Left ventricle myocardium superior (tissue), 1 donor: ENCODE data around the gene MTURN. TPM values are rescaled to one million over a fixed set of nuclear protein-coding genes. Genes with fewer than 3 reads are reported as not detected.

Experiments used
- ATAC-seq: fragments of 200-7000 bp; cut with Tn5 transposase; one replicate; pipeline ENCODE4 v1.9.1; 2020; ENCODE audit warnings: mild to moderate bottlenecking, moderate library complexity
- DNase-seq: peaks from one replicate; pipeline ENCODE4 v3.0.0-alpha.2; 2020
- intact Hi-C: fragments of 100-400 bp; cut with micrococcal nuclease; formaldehyde crosslinking; loops from one replicate; pipeline ENCODE4 v1.11.0; 2022
- total RNA-seq: library from RNA; stranded (reverse); fragmentation: NEBNext Ultra II Directional; extraction: Animal tissue kit (Norgen Biotek cat#: 25700); gene quantifications from one replicate; pipeline ENCODE4 v1.2.1, GENCODE V29; 2021
- donor health status: DM: no; HTN: yes; CAD: no; lungs with severe emphysema.

Gene MTURN
- total RNA-seq, 1 donor from 2014 or later: 18.8 TPM

GRCh38 chr7:30154111-30154587 lies 19.4 kb downstream of the MTURN start:
- no peak for DNase-seq
- intact Hi-C loops: no loop called here
- ATAC-seq: no peak

DNA sequence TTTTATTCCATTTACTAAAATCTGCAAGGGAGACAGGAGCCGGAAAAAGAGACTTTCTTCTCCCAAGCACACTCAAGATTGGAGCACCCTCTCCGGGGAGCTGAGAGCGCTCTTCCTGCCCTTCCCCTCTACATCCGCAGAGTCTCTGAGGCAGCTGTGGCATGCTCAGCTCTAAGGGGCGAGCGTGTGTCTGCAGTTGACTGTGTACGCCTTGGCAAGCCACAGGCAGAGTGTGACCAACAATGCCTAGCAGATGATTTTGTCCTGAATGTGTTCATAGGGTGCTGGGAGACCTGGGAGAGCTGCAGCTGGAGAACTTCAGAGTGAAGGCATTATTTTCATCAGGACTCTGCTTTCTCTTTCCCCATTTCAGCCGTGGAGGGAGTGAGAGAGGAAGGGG lies 20.7 kb downstream of the MTURN start:
- ATAC-seq (no peak), DNase-seq (no peak)
- intact Hi-C loops: no loop called here

GRCh38 chr7:30157204-30157603 lies 22.4 kb downstream of the MTURN start:
- intact Hi-C loops: no loop called here
- ATAC-seq: no peak
- no peak for DNase-seq

DNA sequence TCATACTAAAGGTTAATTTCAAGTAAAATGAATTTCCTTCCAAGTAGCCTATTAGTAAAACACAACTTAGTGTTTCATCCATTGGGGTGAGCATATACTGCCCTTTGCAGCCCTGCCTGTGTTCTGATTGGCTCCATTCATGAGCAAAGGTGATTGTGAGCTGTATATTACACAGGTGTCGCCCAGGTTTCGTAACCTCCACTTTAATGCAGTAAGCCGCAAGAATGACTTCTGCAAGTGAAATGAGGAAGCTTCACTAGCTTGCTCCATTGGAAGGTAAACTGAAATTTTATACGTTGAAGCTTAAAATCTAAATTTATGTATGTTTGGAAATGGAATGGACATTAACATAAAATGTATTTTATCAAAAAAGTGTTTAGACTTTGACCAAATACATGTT lies 24.4 kb downstream of the MTURN start:
- ATAC-seq: no peak
- intact Hi-C loops: no loop called here
- no peak for DNase-seq

DNA sequence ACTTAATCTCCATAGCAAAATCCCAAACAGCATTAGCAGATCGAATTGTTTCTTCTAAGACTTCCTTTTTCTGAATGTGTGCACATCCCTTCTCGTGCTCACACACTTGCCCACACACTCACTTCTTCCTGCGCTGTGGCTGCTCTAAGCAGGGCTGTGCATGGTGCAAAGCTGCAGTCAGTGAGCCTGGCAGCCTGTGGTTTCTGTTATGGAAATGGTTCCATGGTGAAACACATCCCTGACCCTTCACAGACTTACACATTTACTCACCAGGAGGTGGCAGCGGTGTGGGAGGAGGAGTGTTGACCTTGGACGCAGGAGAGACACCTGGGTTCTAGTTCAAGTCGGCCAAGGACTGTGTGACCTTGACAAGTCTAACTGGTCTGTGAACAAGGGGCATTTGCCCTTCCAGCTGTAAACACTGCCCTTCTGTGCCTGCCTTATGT lies 24.9 kb downstream of the MTURN start:
- intact Hi-C loops: loop anchor here (10.0 kb wide), 1 partner anchor 245 kb away; no protein-coding TSS in a partner anchor
- DNase-seq: peak; percentile 36
- ATAC-seq: peak; percentile 54

DNA sequence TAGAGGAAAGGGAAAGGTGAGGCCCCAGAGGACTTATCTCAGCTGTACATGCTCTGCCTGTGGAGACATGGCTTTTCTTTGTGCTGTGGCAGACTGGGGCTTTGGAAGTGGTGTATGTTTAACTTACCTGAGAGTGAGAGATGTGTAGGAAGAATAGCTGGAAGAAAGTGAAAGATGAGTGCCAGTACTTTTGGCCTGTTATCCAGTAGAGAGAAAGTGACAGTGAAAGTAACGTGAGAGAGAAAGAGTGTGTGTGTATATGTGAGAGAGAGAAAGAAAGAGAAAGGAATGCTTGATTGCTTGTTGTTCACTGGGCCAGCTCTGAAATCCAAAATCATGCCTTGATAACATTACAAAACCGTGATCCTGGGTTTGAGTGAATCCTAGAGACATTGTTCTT lies 25.5 kb downstream of the MTURN start:
- ATAC-seq: no peak
- intact Hi-C loops: loop anchor here (10.0 kb wide), 1 partner anchor 244 kb away; no protein-coding TSS in a partner anchor

GRCh38 chr7:30162133-30162532 lies 27.3 kb downstream of the MTURN start:
- intact Hi-C loops: loop anchor here (10.0 kb wide), 1 partner anchor 243 kb away; no protein-coding TSS in a partner anchor
- ATAC-seq (no peak), DNase-seq (no peak)

More for the DNA sequence above, 25.5 kb downstream of the MTURN start:
- no peak for DNase-seq

DNA sequence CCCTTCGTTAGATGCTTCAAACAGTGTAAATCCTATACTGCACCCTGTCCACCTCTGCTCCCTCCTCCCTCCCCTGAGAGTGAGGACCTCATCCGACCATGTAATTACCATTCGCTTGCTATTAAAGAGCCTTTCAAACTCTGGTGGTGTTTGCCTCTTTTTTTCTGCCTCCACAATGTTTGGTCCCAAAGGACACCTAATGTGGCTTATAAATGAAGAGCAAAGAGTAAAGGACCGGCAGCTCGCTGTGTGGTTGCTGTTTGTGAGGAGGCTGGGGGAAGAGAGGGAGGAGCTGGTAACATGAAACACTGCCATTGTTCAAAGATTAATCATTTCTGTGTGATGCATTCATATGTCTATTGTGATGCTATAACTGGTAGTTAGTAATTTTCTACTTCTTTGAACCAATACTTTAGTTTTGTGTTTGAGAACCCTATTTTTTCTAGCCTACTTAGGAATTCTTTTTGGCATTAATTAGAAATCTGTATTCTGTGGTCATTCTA lies 27.9 kb downstream of the MTURN start:
- ATAC-seq: no peak
- intact Hi-C loops: loop anchor here (10.0 kb wide), 1 partner anchor 242 kb away; no protein-coding TSS in a partner anchor

GRCh38 chr7:30163231-30163894 lies 28.6 kb downstream of the MTURN start:
- peak; percentile 53 for ATAC-seq
- DNase-seq: no peak
- intact Hi-C loops: loop anchor here (10.0 kb wide), 1 partner anchor 241 kb away; no protein-coding TSS in a partner anchor

More for the DNA sequence above, 27.9 kb downstream of the MTURN start:
- no peak for DNase-seq

GRCh38 chr7:30164567-30164966 lies 29.8 kb downstream of the MTURN start:
- DNase-seq: no peak
- peak; percentile 69 for ATAC-seq
- intact Hi-C loops: loop anchor here (10.0 kb wide), 1 partner anchor 240 kb away; no protein-coding TSS in a partner anchor

DNA sequence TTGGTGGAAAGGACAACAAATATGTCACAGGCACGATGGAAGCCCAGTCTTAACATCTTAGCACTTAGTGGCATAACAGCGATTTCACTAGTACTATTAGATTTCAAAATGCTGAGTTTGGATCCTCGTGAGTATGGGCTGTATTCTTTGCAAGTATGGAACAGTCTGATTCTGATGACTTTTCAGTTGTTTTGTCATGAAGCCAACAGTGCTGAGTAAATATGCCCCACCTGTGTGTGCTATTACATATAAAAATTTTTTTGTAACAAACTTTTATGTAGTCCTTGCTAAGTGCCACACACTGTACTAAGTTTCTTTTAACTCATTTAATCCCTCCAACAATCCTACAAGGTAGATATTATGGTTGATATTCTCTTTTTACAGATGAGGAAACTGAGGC lies 30.8 kb downstream of the MTURN start:
- ATAC-seq (no peak), DNase-seq (no peak)

GRCh38 chr7:30166155-30166840 lies 31.5 kb downstream of the MTURN start:
- DNase-seq: no peak
- intact Hi-C loops: loop anchor here (10.0 kb wide), 1 partner anchor 239 kb away; no protein-coding TSS in a partner anchor
- no peak for ATAC-seq

More for the DNA sequence above, 30.8 kb downstream of the MTURN start:
- intact Hi-C loops: loop anchor here (10.0 kb wide), 1 partner anchor 239 kb away; no protein-coding TSS in a partner anchor

GRCh38 chr7:30166841-30167235 lies 32.1 kb downstream of the MTURN start:
- DNase-seq (no peak), ATAC-seq (no peak)
- intact Hi-C loops: loop anchor here (10.0 kb wide), 1 partner anchor 238 kb away; no protein-coding TSS in a partner anchor

DNA sequence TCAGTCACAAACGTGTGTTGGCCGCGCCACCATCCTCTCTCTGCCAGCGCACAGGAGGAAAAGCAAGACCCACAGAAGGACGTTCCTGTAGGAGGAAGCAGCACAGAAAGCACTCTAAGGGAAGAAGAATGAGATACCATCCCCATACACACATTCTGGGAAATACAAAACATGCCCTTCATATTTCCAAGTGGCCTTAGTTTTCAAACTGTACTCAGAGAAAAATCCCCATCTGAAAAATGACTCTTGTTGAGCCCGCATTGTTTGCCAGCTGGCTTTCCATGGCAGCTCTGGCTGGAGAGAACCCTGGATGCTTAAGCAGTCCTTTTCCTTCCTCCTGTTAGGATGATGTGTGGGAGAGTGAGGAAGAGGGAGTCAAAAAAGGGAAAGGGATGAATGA lies 33.1 kb downstream of the MTURN start:
- DNase-seq (no peak), ATAC-seq (no peak)
- intact Hi-C loops: loop anchor here (10.0 kb wide), 1 partner anchor 237 kb away; no protein-coding TSS in a partner anchor

GRCh38 chr7:30168835-30169573 lies 34.2 kb downstream of the MTURN start:
- ATAC-seq (no peak), DNase-seq (no peak)
- intact Hi-C loops: loop anchor here (10.0 kb wide), 1 partner anchor 236 kb away; no protein-coding TSS in a partner anchor

- ATAC-seq (no peak), DNase-seq (no peak)
- intact Hi-C loops: loop anchor here (10.0 kb wide), 1 partner anchor 235 kb away; no protein-coding TSS in a partner anchor
These were observed 34.8 kb downstream of the MTURN start for GRCh38 chr7:30169579-30169978.

DNA sequence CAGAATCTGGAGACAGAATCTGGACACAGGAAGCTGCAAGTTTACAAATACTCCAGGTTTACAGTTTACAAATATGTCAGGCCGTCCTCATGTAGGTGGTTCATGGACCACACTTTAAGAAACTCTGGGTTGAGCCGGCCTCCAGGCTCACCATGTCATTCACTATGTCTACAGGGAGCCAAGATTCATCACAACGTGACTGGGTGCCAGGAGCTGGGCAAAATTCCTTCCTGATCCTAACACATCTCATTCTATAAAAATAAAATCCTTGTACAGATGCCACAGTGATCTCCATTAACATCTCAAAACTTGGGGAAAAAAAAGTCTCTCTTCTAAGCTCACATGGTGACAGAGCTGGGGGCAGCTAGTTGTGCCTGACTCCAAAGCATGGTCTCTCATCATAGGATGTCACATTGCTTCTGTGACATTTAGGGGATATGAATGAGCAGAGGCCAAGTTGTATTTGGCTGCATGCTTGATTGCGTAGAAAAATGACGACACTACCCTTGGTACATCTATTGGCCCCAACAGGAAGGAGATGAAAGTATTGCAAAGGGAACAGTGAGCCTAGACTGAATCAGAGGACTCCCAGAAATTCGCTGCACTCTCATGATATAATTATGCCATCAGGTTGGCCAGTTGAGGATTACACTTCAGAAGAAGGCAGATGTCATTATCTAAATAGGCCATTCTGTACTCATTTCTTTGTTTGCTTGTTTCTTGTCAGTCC lies 35.9 kb downstream of the MTURN start:
- intact Hi-C loops: no loop called here
- no peak for ATAC-seq

GRCh38 chr7:30171766-30172447 lies 37.1 kb downstream of the MTURN start:
- intact Hi-C loops: no loop called here
- ATAC-seq: no peak
- no peak for DNase-seq

More for the DNA sequence above, 35.9 kb downstream of the MTURN start:
- DNase-seq: no peak
